GM19463 (cell line): ENCODE data around the gene DNAJA3.

Experiments used
- ATAC-seq: cut with Tn5 transposase; IDR thresholded peaks from one replicate; pipeline ENCODE4 v1.9.1; 2021; ENCODE audit warnings: mild to moderate bottlenecking, moderate library complexity; ENCODE audit not compliant: unreplicated experiment

DNAJA3 gene

GRCh38 chr16:4428500-4428899, 2.8 kb downstream of the DNAJA3 start:
- ATAC-seq: no peak

GRCh38 chr16:4431023-4431422, 5.4 kb downstream of the DNAJA3 start:
- no peak for ATAC-seq

GRCh38 chr16:4433228-4433627, 7.6 kb downstream of the DNAJA3 start:
- no peak for ATAC-seq

- ATAC-seq: no peak
Measured at GRCh38 chr16:4433914-4434787, 8.5 kb downstream of the DNAJA3 start.

- no peak for ATAC-seq
Measured at GRCh38 chr16:4435337-4436067, 9.8 kb downstream of the DNAJA3 start.

- ATAC-seq: no peak
Measured at GRCh38 chr16:4437366-4437765, 11.7 kb downstream of the DNAJA3 start.

- ATAC-seq: no peak
Measured at GRCh38 chr16:4442371-4442770, 16.7 kb downstream of the DNAJA3 start.

- no peak for ATAC-seq
Measured at GRCh38 chr16:4443271-4443670, 17.6 kb downstream of the DNAJA3 start.

- ATAC-seq: no peak
Measured at GRCh38 chr16:4443986-4444385, 18.3 kb downstream of the DNAJA3 start.

GRCh38 chr16:4450430-4450829, 24.8 kb downstream of the DNAJA3 start:
- ATAC-seq: no peak

- ATAC-seq: no peak
Measured at GRCh38 chr16:4450931-4451519, 25.4 kb downstream of the DNAJA3 start.

GRCh38 chr16:4452674-4453073, 27.0 kb downstream of the DNAJA3 start:
- ATAC-seq: no peak

GRCh38 chr16:4454623-4455022, 29.0 kb downstream of the DNAJA3 start:
- no peak for ATAC-seq

- ATAC-seq: no peak
Measured at GRCh38 chr16:4455081-4455480, 29.4 kb downstream of the DNAJA3 start.

- no peak for ATAC-seq
Measured at GRCh38 chr16:4455951-4456350, 30.3 kb downstream of the DNAJA3 start.

GRCh38 chr16:4460936-4461249, 35.2 kb downstream of the DNAJA3 start:
- ATAC-seq: no peak

GRCh38 chr16:4461250-4462085, 35.8 kb downstream of the DNAJA3 start:
- no peak for ATAC-seq

GRCh38 chr16:4463522-4464163, 38.0 kb downstream of the DNAJA3 start:
- no peak for ATAC-seq

GRCh38 chr16:4465977-4466779, 40.5 kb downstream of the DNAJA3 start:
- ATAC-seq: no peak

- ATAC-seq: no peak
Measured at GRCh38 chr16:4467916-4468315, 42.2 kb downstream of the DNAJA3 start.
